ENCODE measurements around the gene PODN.

Gene PODN

DNA sequence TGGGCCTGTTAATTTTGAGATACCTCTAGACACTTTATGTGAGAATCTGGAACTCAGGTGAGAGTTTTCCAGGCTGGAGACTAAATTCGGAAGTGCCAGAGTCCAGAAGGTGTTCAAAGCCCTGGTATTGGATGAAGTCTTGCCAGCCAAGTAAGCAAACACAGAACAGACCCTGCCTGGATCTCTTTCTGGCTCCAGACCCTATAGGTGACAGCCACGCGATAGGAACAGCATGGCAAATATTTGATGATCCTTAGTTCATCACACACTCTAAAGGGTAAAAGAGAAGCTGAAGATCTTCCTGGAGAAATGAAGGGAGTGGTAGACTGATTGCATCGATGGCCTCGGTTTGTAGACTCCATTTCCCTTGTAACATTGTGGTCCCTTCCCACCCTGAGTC lies 49.7 kb downstream of the PODN start:
- Histone ChIP-seq H3K27me3 (ENCODE audit: insufficient read depth, low read length) (peaks cover 5% of the 10 kb centered on the region), H3K36me3 (ENCODE audit: insufficient read depth, low read length) (no peaks in the 10 kb centered on the region), H3K4me3 (ENCODE audit: low read length) (no peak overlapping the region), H3K9me3 (ENCODE audit: low read length) (no peaks in the 10 kb centered on the region), H3K4me1 (ENCODE audit: insufficient read depth, low read length) (no peaks in the 10 kb centered on the region), H2AFZ (ENCODE audit: low read depth, low read length) (no peak overlapping the region)

DNA sequence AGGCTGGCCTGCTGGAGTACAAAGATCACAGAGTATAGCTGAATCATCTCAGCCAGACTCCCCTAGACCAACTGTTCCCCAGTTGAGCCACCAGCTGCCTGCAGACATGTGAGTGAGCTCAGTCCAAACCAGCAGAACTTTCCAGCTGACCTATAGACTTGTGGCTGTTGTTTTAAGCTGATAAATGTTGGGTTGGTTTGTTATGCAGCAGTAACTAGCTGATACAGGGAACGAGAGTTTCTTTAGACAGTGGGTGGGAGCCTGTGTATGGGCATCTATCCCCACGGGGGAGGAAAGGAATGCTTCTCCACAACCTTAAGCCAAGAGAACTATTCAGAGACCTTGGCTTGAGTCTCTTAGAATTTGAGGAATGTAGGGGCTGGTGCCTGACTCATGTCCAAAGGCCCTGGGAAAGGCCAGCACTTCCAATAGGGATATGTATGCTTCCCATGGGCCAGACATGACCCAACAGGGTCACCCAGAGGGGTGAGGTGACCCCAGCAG lies 50.3 kb downstream of the PODN start:
- Histone ChIP-seq H2AFZ (ENCODE audit: low read depth, low read length) (no peak overlapping the region), H3K4me3 (ENCODE audit: low read length) (no peak overlapping the region), H3K9me3 (ENCODE audit: low read length) (no peaks in the 10 kb centered on the region), H3K27me3 (ENCODE audit: insufficient read depth, low read length) (peaks cover 9% of the 10 kb centered on the region), H3K4me1 (ENCODE audit: insufficient read depth, low read length) (no peaks in the 10 kb centered on the region), H3K36me3 (ENCODE audit: insufficient read depth, low read length) (no peaks in the 10 kb centered on the region)

DNA sequence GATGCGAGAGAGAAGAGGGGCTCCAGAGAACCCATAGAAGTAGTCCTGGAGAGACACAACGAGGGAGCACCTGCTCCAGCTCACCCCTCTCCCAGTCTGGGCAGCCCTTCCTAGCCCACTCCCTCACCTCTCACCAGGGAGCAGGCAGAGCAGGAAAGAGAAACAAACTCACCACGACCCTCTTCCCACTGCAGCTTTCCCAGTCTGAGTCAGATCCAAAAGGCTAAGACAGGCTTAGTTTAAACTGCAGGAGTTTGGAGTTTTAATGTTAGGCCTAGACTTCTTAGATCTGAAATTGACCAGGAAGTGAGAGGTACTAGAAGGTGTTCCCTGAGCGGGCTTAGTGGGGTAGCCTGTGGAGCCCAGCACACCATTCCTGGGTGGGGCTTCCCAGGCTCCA lies 50.8 kb downstream of the PODN start:
- H3K9me3 ChIP-seq (ENCODE audit: low read length): no peaks in the 10 kb centered on the region
- no peak overlapping the region for H3K4me3 ChIP-seq (ENCODE audit: low read length)
- no peaks in the 10 kb centered on the region for H3K36me3 ChIP-seq (ENCODE audit: insufficient read depth, low read length)
- H2AFZ ChIP-seq (ENCODE audit: low read depth, low read length): no peak overlapping the region
- no peaks in the 10 kb centered on the region for H3K4me1 ChIP-seq (ENCODE audit: insufficient read depth, low read length)
- H3K27me3 ChIP-seq (ENCODE audit: insufficient read depth, low read length): peaks cover 9% of the 10 kb centered on the region

DNA sequence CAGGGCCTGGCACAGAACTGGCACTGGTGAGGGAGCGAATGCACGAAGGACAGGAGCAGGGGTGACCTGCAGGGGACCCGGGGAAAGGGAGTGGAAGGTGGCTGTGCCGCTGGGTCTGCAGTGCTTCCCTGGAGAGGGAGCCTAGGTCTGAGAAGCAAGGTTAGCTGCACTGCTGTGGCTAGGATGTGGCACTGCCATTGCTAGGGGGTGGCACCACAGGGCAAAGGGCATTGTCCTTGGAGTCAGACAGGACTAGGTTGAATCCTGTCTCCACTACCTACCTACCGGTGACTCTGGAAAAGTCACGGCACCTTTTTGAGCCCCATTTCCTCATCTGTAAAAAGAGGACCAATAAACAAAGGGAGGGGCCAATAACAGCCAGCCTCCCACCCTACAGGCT lies 52.1 kb downstream of the PODN start:
- Histone ChIP-seq H3K9me3 (ENCODE audit: low read length) (no peaks in the 10 kb centered on the region), H3K27me3 (ENCODE audit: insufficient read depth, low read length) (peaks cover 9% of the 10 kb centered on the region), H2AFZ (ENCODE audit: low read depth, low read length) (no peak overlapping the region), H3K36me3 (ENCODE audit: insufficient read depth, low read length) (no peaks in the 10 kb centered on the region), H3K4me1 (ENCODE audit: insufficient read depth, low read length) (no peaks in the 10 kb centered on the region), H3K4me3 (ENCODE audit: low read length) (no peak overlapping the region)

DNA sequence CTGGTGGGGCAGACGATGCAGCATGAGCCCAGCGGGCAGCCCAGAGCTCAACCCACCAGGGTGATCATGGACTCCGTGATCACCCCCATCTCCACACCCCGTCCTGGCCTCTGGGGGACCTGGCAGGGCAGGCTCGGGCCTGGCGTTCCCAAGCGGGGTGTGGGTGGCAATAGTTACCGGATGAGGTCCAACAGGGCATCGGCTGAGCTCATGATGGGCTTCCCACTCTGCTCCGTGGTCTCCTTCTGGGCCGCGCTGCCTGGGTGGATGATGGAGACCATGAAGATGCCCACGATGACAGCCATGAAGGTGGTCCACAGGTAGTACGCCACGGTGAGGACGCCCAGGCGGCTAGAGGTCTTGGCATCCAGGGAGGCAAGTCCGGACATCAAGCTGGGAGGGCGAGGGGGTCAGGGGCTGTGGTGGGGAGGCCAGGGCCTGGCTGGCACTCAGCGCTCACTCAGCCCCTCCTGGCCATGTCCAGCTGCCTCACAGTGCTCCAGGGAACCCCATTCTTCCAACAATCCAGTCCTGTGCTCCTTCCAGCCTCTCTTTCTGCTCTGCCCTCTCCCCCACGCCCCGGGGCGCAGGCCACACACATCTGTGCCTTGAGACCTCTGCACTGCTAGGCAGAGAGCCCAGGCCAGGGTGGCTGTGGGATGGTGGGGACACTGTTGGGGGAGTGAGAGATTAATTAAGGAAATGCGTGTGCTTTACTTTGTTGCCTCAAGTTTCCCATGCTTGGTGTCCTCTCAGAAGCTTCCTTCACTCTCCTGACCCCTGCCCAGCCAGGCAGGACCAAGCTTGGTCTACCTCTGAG lies 52.8 kb downstream of the PODN start:
- Histone ChIP-seq H3K4me3 (ENCODE audit: low read length) (no peak overlapping the region), H2AFZ (ENCODE audit: low read depth, low read length) (no peak overlapping the region), H3K9me3 (ENCODE audit: low read length) (no peaks in the 10 kb centered on the region), H3K27me3 (ENCODE audit: insufficient read depth, low read length) (peaks cover 9% of the 10 kb centered on the region), H3K4me1 (ENCODE audit: insufficient read depth, low read length) (no peaks in the 10 kb centered on the region), H3K36me3 (ENCODE audit: insufficient read depth, low read length) (no peaks in the 10 kb centered on the region)

DNA sequence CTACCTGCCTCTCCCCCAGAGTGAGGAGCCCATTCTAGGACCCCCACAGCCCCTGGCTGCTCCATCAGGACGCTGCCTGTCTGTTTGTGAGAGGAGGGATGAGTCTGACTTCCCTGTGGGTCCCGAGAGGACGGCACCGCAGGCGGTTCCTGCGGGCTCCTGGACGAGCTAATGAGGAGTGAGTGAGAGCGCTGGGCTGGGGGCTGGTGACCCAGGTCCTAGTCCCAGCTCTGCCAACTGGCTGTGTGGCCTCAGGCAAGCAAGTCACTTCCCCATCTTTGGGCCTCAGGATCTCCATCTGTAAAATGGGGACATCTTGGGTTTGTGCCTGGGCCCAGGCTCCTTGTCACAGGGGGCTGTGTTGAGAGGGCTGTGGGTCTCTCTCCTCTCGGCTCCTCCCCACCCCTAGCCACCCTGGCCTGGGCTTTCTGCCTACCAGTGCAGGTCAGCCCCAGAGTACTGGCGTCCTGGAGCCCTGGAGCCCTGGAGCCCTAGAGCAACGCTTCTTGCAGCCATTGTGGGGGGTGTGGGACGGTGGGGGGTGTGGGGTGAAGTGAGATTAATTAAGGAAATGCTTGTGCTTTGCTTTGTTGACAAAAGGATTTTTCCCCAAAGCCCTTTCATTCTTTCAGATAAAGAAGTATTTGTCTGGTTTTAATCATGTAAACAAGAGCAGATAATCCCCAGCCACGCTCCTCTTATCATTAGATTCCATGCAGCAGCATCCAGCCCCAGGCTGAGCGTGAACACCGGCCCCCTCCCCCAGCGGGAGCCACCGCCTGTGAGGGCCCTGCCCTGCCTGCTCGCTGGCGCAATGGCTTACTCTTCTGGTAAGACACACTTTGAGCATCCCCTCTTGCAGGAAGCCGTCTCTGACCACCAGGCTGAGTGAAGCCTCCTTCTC lies 53.6 kb downstream of the PODN start:
- Histone ChIP-seq H3K4me1 (ENCODE audit: insufficient read depth, low read length) (no peaks in the 10 kb centered on the region), H3K4me3 (ENCODE audit: low read length) (no peak overlapping the region), H3K27me3 (ENCODE audit: insufficient read depth, low read length) (peaks cover 13% of the 10 kb centered on the region), H3K9me3 (ENCODE audit: low read length) (no peaks in the 10 kb centered on the region), H3K36me3 (ENCODE audit: insufficient read depth, low read length) (no peaks in the 10 kb centered on the region), H2AFZ (ENCODE audit: low read depth, low read length) (no peak overlapping the region)

DNA sequence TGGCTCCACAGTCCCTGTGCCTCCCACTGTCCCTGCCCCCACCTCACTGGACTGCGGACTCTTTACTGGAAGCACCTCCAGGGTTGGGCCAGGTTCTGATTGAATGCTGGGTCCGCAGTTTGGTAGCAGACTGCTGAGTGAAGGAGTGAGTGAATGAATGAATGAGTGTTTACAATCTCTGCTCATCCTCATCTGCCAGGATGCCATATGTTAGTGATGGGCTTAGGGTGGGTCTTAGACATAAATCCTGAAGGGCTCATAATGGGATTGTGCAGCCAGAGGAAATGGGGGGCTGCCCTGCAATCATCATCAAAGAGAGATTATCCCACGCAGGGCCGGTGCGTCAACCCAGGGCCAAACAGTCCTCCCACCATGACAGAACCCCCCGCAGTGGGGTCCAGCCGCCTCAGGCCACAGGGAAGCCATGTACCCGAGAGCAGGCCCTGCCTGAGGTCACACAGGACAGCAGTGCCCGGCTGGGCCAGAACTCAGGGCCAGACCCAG lies 54.3 kb downstream of the PODN start:
- H3K36me3 ChIP-seq (ENCODE audit: insufficient read depth, low read length): no peaks in the 10 kb centered on the region
- no peaks in the 10 kb centered on the region for H3K9me3 ChIP-seq (ENCODE audit: low read length)
- peaks cover 17% of the 10 kb centered on the region for H3K27me3 ChIP-seq (ENCODE audit: insufficient read depth, low read length)
- H3K4me3 ChIP-seq (ENCODE audit: low read length): no peak overlapping the region
- no peak overlapping the region for H2AFZ ChIP-seq (ENCODE audit: low read depth, low read length)
- peaks cover 6% of the 10 kb centered on the region for H3K4me1 ChIP-seq (ENCODE audit: insufficient read depth, low read length)

DNA sequence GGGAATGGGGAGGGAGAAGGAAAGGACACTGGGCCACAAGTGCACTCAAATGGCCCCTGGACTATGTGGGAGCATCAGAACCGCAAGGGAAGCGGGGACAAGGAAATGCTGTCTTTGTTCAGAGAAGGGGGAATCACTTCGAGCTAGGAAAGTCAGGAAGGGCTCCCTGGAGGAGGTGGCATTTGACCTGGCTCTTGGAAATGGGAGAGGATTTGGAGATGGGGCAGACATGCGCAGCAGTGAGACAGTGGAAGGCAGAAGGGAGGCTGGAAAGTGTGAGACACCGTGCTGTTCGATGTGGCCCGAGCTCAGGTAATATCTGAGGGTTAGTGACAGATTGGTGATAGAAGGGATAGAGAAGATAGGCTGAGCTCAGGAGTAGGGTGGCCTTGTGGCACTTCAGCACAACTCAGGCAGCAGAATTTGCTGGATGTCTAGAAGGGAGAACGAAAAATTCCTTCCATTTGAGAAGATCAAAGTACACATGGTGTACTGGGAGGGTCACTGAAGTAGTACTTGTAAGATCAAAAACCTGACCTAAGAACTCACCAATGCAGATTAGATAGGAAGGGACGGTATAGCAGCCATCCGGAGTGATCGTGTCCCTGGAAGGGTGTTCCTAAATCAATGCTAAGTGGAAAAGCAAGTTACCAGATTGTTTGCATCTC lies 55.1 kb downstream of the PODN start:
- H3K9me3 ChIP-seq (ENCODE audit: low read length): no peaks in the 10 kb centered on the region
- peaks cover 19% of the 10 kb centered on the region for H3K27me3 ChIP-seq (ENCODE audit: insufficient read depth, low read length)

DNA sequence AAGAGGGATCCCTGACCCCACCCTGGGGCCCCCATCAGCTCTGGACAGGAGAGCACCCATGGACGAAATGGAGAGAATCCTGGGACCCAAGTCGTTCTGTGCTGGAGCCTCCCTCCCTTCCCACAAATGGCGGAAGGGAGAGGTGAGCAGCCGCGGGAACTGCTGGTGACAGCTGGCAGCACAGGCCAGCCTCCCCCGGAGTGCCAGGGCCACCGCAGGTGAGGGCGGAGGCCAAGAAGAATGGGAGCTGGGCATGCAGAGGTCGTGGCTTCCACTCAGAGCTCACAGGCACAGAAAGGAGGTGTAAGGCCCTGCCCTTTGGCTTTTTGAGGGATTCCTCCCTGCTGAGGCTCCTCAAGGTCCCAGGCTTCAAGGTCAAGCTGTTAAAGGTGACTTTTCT lies 55.8 kb downstream of the PODN start:
- no peak overlapping the region for H2AFZ ChIP-seq (ENCODE audit: low read depth, low read length)
- H3K9me3 ChIP-seq (ENCODE audit: low read length): no peaks in the 10 kb centered on the region
- H3K27me3 ChIP-seq (ENCODE audit: insufficient read depth, low read length): peaks cover 24% of the 10 kb centered on the region
- H3K4me3 ChIP-seq (ENCODE audit: low read length): no peak overlapping the region
- H3K36me3 ChIP-seq (ENCODE audit: insufficient read depth, low read length): no peaks in the 10 kb centered on the region
- peaks cover 11% of the 10 kb centered on the region for H3K4me1 ChIP-seq (ENCODE audit: insufficient read depth, low read length)

More for the DNA sequence above, 55.1 kb downstream of the PODN start:
- no peak overlapping the region for H2AFZ ChIP-seq (ENCODE audit: low read depth, low read length)
- H3K36me3 ChIP-seq (ENCODE audit: insufficient read depth, low read length): no peaks in the 10 kb centered on the region
- peaks cover 11% of the 10 kb centered on the region for H3K4me1 ChIP-seq (ENCODE audit: insufficient read depth, low read length)
- no peak overlapping the region for H3K4me3 ChIP-seq (ENCODE audit: low read length)

DNA sequence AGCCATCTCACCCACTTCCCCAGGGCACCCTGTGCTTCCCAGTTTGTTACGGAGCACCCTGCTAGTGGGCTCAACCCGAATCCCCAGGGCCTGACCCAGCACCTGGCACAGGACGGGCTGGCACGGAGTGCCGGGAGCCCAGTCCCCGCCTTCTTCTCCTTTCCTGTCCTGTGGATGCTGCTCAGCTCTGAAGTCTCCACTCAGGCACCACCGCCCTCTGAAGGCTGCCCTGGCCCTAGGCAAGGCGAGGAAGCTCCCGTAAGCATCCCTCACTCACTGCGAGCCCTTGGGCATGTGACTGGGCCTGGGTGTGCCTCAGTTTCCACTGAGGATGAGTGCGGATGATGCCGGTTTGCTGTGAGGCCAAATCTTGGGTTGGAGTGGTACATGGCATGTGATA lies 58.6 kb downstream of the PODN start:
- Histone ChIP-seq H2AFZ (ENCODE audit: low read depth, low read length) (no peak overlapping the region), H3K27me3 (ENCODE audit: insufficient read depth, low read length) (peaks cover 32% of the 10 kb centered on the region), H3K9me3 (ENCODE audit: low read length) (no peaks in the 10 kb centered on the region), H3K4me3 (ENCODE audit: low read length) (no peak overlapping the region), H3K4me1 (ENCODE audit: insufficient read depth, low read length) (peaks cover 11% of the 10 kb centered on the region), H3K36me3 (ENCODE audit: insufficient read depth, low read length) (no peaks in the 10 kb centered on the region)

DNA sequence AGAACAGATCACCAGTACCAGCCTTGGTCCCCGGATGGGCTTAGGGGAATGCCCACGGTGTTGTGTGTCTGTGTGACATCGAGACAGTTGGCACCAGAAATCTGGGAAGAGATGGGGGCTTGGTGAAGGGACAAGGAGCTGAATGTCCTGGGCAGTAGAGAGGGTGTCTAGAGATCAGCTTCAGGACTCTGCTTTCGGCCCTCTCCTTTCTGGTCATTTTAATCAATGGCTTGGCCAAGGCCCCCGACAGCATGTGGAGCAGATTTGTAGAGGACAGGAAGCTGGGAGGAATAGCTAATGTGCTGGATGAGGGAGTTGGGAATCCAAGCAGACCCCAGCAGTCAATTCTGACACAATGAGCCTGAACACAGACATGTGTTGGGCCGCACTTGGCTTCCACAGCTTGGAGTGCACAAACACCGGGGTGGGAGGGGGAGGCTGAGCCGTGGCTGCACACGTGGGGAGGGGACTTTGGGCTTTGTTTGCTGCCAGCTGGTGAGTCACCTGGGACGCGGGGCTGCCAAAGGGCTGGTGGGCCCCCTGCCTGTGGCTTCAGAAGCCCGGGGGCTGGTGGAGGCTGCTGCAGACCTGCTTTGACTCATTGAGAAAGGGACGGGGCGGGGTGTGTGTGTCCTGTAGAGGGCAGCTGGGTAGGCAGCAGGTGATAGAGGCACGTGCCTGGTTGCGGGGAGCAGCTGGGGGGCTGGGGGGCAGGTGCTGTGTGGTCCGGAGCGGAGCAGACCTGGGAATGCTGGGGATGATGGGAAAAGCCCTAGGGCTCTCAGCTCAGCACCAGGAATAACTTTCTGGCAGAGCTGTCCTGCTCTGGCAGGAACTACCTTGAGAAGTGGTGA lies 59.5 kb downstream of the PODN start:
- Histone ChIP-seq H3K9me3 (ENCODE audit: low read length) (no peaks in the 10 kb centered on the region), H3K4me3 (ENCODE audit: low read length) (no peak overlapping the region), H2AFZ (ENCODE audit: low read depth, low read length) (no peak overlapping the region), H3K27me3 (ENCODE audit: insufficient read depth, low read length) (peaks cover 33% of the 10 kb centered on the region), H3K4me1 (ENCODE audit: insufficient read depth, low read length) (peaks cover 11% of the 10 kb centered on the region), H3K36me3 (ENCODE audit: insufficient read depth, low read length) (no peaks in the 10 kb centered on the region)

DNA sequence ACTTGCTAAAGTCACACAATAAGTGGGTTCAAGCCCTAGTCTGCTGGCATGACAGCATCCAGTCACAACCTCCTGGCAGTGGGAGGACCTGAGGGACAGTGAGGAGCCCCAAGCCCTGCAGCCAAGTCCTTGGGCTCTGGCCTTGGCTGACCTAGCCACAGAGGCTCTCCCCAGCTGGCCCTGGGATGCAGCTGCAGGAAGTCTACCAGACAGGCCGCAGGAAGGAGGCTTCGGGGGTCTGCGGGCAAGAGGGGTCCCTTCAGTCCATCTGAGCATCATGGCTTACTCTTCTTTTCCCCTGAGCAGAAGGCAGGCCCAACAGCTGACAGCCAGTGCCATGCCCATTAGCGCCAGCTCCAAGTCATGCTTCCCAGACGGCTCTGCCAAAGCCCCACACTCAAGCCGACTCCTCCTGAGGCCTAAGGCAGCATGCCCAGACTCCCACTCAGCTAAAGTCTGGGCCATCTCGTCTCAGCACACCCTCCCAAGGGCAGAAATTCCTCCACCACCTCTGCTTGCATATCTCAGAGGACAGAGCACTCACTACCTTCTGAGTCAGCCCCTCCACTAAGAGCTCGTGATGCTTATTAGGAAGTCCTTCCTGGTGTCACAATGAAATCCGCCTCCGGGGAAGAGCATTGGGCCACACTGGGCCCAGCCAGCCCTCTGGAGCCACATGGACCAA lies 60.3 kb downstream of the PODN start:
- Histone ChIP-seq H3K4me3 (ENCODE audit: low read length) (no peak overlapping the region), H3K36me3 (ENCODE audit: insufficient read depth, low read length) (no peaks in the 10 kb centered on the region), H3K4me1 (ENCODE audit: insufficient read depth, low read length) (peaks cover 11% of the 10 kb centered on the region), H3K27me3 (ENCODE audit: insufficient read depth, low read length) (peaks cover 29% of the 10 kb centered on the region), H2AFZ (ENCODE audit: low read depth, low read length) (no peak overlapping the region), H3K9me3 (ENCODE audit: low read length) (no peaks in the 10 kb centered on the region)
